SIG-M5 treated with dmso at 0.1 percent for 504 hours (cell line): ENCODE data around the gene NRDE2.
A peak's percentile ranks its signal among the peaks of the same experiment; 100 is the strongest.

Source experiments
- DNase-seq: peaks from one replicate; lab custom pipeline; 2025; ENCODE audit not compliant: unreplicated experiment; lab: John Stamatoyannopoulos, UW

NRDE2 gene

DNA sequence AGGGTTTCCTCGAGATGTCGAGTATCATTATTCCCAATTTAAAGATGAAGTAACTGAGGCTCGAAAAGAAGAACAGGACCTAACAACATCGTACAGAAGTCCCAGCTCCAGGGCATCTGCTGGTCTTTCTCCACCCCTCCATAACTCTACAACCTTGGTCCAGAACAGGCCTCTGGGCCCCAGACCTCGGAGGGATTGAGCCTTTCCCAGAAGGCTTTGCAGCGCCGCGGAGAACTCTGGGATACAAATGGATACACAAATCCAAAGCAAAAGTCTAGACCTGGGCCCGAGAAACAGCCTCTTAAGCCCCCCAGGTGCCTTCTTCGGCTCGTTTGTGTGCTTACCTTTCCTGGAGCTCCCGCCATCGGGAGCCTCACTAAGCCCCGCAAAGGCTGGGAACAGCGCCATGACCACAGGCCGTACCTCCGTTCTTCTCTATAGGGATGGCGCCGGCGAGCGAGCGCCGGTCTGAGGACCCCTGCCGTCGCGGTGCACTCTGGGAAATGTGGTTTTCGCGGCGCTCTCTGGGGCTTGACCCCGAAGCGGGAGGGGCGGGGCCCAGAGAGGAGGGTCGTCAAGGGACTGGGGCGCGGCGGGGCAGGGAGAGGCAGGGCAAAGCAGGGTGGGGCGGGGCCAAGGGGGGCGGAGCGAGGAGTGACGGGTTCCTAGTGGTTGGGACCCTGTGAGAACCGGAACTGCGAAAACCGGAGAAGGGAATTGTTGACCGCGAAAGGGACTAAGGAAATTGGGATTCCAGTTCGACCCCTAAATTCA, at the start of gene NRDE2:
Gene NRDE2 (minus strand): TSS at position 445 of the 774 bp plus-strand sequence. CDS start 37 bp downstream, at position 408.
- DNase-seq: peak; percentile 93

- no peak for DNase-seq
Observed at GRCh38 chr14:90381011-90381786, 49.5 kb upstream of the NRDE2 start.

DNA sequence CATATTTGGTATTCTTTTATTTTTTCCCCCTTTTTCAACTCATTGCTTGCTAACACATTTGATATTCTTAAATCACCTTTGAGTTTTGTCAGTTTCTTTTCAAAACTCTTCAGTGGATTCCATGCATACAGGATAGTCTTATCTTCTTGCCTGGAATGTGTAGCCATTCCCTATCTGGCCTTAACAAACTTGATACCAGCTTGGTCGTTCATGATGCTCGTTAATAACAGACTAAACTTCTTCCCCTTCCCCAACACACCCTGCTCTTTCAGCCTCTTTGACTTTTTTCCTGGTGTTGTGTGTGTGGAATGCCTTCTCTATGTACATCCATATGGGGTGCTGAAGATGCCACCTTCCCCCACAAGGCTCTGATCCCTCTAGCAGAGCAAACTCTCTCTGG, 47.4 kb upstream of the NRDE2 start:
- DNase-seq: no peak

- DNase-seq: no peak
Observed at GRCh38 chr14:90378249-90378648, 46.5 kb upstream of the NRDE2 start.

DNA sequence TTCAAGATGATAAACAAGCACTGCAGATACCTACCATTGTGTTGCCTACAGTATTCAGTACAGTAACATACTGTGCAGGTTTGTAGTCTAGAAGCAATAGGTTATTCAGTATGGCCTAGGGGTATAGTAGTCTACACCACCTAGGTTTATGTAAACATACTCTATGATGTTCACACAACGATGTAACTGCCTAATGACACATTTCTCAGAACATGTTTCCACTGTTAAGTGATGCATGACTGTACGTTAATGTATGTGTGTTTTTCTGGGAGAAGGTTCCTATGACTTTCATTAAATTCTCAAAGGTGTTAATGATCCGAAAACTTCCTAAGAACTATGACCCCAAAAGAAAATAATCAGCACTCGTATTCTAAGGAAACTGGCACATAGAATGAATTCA, 44.2 kb upstream of the NRDE2 start:
- no peak for DNase-seq

GRCh38 chr14:90374813-90375212, 43.1 kb upstream of the NRDE2 start:
- no peak for DNase-seq

DNA sequence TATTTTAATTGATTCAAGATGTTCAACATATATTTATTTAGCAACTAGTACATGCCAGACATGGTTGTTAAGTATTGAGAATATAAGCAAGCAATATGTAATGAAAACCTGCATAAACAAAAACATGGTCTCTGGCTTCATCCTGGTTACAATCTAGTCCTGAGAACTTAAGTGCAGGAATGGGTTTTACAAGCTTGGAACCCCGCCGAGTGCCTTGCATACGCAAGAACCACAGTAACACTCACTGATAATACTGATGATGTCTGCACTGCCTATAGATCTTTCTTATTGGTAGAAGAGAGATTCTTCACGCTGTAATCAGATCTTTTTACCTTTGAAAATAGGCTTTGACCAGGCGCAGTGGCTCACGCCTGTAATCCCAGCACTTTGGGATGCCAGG, 42.1 kb upstream of the NRDE2 start:
- no peak for DNase-seq

DNA sequence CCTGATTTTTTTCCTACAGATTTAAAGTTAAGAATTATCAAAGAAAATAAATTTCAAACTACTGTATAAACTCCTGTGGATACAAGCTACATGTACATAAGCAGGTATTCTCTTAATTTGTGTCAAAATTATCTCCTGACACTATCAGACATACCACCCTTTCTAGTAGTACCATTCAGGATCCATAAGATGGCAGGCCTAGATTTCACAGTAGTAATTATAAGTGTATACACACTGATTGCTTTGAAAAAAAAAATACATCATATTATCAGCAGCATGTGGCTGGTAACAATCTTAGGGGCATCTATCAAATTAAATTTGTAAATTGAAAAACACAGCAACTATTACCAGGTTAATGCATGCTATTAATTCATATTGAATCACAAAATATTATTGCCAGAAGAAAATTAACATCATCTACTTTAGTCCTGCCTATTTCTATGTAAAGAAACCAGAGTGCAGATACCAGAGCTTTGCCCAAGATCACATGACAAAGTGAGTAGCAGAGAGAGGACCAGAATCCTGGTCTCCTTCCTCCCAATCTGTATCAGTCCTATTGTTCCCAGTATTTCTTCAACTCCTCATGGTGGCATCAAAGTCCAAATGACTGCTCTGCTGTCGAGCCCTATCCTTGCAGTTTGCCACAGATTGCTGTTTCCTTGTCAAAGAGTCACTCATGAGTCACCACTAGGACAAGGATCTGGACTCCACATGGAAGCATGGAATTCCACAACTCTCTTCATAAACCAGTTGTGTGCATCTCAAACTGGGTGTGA, 37.4 kb upstream of the NRDE2 start:
- no peak for DNase-seq

DNA sequence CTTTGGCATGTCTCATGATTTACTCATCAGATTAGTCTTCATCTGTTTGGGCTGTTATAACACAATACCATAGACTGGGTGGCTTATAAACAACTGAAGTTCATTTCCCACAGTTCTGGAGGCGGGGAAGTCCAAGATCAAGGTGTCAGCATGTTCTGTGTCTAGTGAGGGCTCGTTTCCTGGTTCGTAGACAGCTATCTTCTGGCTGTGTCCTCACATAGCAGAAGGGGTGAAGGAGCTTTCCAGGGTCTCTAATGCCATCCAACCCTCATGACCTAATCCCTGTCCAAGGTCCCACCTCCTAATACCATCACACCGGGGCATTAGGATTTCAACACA, 30.8 kb upstream of the NRDE2 start:
- no peak for DNase-seq

DNA sequence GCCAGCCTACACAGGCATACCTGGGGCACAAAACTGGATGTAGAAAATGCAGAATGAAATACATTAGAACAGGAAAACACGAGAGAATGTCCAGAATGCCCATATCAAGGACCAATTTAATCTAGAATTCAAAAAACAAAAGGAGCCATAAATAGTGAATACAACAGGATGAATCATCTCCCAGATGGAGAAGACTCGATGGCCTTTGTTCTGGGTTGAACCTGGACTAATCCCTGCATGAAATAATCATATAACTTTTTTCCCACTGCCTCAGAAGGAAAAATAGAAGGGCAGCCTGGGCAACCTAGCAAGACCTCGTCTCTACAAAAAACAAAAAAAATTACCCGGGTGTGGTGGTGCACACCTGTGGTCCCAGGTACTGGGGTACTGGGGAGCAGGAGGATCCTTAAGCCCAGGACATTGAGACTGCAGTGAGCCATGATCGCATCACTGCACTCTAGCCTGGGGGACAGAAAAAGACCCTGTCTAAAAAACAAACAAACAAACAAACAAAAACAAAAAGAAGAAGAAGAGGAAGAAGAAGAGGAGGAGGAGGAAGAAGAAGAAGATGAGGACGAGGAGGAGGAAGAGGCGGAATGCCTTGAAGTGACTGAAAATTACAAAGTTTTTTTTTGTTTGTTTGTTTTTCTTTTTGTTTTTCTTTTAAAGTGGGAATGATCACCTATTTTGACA, 30.3 kb upstream of the NRDE2 start:
- no peak for DNase-seq

DNA sequence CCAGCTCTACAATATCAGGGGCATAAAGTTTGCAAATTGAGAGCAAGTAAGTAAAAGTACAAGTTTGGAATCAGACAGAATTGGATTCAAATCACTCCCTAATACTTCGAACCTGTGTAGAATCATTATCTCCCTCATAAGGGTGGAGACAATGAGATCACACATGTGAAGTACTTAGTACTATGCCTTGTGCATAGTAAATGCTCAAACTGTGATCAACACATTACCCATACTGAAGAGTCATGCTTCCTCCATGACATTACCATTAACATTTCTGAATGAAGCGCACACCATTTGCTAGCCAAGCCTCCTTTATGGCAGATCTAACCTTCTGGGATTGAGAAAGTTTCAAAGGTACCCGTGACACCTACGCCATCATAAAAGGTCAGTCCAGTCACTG, 26.6 kb upstream of the NRDE2 start:
- DNase-seq: no peak

- DNase-seq: no peak
Observed at GRCh38 chr14:90356925-90357324, 25.2 kb upstream of the NRDE2 start.

DNA sequence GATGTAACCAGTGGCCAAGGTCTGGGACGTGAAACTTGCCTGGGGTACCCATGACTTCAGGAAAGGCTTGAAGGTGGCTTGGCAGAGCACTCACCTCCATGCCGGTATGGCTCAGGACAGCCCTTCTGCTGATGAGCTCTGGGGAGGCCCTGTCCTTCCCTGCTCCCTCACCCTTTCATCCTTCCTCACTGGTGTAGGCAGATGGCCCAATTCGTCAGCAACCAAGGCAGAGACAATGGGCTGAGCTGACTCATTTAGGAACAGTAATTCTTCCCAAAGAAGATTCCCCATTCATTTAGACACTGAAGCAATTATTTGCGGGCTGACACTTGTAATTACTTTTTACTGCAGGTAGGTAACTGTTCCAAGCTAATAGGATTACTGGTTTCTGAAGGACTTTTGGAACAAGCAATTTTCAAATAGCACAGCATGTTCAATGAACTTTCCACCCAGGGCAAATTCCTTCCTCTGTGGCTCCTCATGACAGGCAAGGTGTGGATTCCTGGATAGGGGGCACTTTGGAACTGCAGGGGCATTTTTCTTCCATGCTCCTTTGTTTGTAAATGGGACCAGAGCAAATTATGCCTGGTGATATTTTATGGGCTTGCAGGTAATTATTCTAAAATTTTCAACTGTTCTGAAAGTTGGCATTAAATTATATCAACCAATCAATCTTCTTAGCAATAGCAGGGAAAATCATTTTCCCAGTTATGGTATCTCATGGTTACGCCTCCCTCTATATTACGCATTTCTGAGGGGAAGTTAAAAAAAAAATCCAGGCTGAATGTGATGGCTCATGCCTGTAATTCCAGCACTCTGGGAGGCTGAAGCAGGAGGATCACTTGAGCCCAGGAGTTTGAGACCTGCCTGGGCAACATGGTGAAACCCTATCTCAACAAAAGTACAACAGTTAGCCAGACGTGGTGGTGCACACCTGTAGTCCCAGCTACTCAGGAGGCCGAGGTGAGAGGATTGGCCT, 24.1 kb upstream of the NRDE2 start:
- DNase-seq: no peak

GRCh38 chr14:90354551-90355298, 23.0 kb upstream of the NRDE2 start:
- DNase-seq: no peak

DNA sequence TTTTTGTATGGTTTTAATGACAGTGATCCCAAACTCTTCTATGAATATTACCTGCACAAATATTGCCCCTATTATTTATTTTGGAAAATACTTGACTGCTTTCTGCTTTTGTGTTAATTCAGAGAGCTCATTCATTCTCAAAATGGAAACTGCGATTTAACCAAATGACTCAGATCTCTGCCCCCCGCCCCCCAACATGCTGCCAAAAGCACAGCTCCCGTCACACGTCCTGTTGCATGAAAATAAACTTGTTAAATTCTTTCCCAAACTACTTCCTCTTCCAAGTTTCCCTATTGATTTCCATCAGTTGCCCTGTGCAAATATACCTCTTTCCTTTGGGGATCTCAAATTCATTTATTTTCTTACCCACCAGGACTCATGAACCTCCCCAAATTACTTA, 18.0 kb upstream of the NRDE2 start:
- DNase-seq: no peak

DNA sequence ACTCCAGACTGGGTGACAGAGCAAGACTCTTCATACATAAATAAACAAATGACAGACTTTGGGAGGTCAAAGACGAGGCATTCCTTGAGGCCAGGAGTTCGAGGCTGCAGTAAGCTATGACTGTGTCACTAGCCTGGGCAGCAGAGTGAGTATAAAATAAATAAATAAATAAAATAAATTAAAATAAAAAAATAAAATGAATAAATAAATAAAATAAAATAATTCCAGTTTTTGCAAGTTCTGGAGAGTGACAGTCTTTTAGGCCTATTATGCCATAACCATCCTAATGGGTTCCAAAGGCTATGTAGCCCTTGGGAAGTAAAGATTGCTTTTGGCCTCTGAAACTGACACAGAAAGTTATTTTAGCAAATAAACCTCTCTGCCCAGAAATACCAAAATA, 16.5 kb upstream of the NRDE2 start:
- no peak for DNase-seq

GRCh38 chr14:90345239-90345557, 13.5 kb upstream of the NRDE2 start:
- DNase-seq: no peak

DNA sequence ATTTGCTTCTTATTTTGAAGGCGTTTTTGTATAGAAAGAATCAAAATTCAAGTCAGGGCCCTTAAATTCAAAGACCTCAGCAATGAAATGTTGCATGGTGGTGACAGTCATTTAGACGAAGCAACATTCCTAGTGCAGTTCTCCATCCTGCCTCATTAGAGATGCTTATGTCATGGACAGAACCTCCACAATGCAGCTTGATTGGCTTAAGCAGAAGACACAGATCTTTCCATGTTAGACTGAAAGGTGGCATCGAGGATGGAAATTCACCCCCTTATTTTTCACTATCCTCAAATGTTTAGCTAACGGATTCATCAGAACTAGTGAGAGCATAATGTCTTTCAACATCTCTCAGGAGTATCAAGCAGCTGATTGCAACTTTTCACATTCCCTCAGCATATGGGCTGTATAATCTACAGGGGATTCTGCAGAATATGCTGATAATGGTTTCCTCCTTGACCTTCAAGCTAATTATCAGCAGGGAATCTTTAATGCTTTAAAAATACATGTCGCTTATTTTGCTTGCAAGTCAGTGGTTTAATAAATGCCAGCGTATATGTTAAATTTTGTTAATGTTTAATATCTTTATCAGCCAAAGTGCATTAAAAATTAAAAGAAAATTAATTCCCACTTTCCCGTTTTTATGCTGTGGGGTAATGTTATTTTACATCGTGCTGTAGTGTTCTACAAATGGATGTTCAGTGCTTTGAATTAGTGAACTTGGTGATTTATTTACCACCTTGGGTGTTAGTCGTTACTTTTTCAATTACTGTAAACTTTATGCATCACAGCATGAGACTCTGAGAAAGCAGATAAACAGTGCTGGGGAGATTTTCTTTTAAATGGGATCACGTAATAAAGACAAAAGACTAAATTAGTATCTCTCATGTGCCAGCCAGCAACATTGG, 12.8 kb upstream of the NRDE2 start:
- no peak for DNase-seq

- DNase-seq: no peak
Observed at GRCh38 chr14:90342327-90342726, 10.6 kb upstream of the NRDE2 start.
